Loucy (cell line): ENCODE data around the gene USB1.
A peak's percentile ranks its signal among the peaks of the same experiment; 100 is the strongest.

ENCODE experiments used
- H2AFZ ChIP-seq: fragments of 200-600 bp; sonication (generic); 2 replicates; pipeline ENCODE4 v1.6.0; 2016; ENCODE audit warnings: antibody characterized with exemption, mild to moderate bottlenecking, low read length, moderate library complexity
- H3F3A ChIP-seq: fragments of 200-600 bp; 2 replicates; pipeline ENCODE4 v1.6.0; 2016; ENCODE audit warnings: antibody characterized with exemption, low read depth, mild to moderate bottlenecking
- H3K27me3 ChIP-seq: fragments of 200-600 bp; sonication (generic); 2 replicates; pipeline ENCODE4 v1.6.1; 2014; ENCODE audit warnings: low read length, mild to moderate bottlenecking; ENCODE audit not compliant: insufficient read depth, poor library complexity, severe bottlenecking
- H3K36me3 ChIP-seq: fragments of 200-600 bp; sonication (generic); 2 replicates; pipeline ENCODE4 v1.6.1; 2016; ENCODE audit warnings: low read length; ENCODE audit not compliant: insufficient read depth
- H3K4me1 ChIP-seq: fragments of 200-600 bp; sonication (generic); 2 replicates; pipeline ENCODE4 v1.5.1; 2014; ENCODE audit warnings: low read length, mild to moderate bottlenecking; ENCODE audit not compliant: insufficient read depth, poor library complexity, severe bottlenecking
- H3K4me2 ChIP-seq: fragments of 200-600 bp; sonication (generic); 2 replicates; pipeline ENCODE4 v1.6.0; 2014; ENCODE audit warnings: antibody characterized with exemption, low read length, low read depth, mild to moderate bottlenecking; ENCODE audit not compliant: poor library complexity, severe bottlenecking
- H3K4me3 ChIP-seq: fragments of 200-600 bp; sonication (generic); 2 replicates; pipeline ENCODE4 v1.5.1; 2014; ENCODE audit warnings: low read length, mild to moderate bottlenecking, mixed read lengths; ENCODE audit not compliant: poor library complexity, severe bottlenecking
- H3K79me2 ChIP-seq: fragments of 200-600 bp; sonication (generic); 2 replicates; pipeline ENCODE4 v1.6.1; 2014; ENCODE audit warnings: low read length; ENCODE audit not compliant: insufficient read depth
- H3K9ac ChIP-seq: fragments of 200-600 bp; sonication (generic); 2 replicates; pipeline ENCODE4 v1.6.0; 2014; ENCODE audit warnings: mild to moderate bottlenecking, low read depth, low read length, moderate library complexity; ENCODE audit not compliant: poor library complexity, severe bottlenecking
- H3K9me2 ChIP-seq: fragments of 200-600 bp; sonication (generic); replicated peaks from 2 replicates; pipeline ENCODE4 v1.6.1; 2016; ENCODE audit warnings: low read depth, low read length, mixed read lengths
- H3K9me3 ChIP-seq: fragments of 200-600 bp; sonication (generic); 2 replicates; pipeline ENCODE4 v1.6.1; 2014; ENCODE audit warnings: mild to moderate bottlenecking, antibody characterized with exemption, low read length, low read depth; ENCODE audit not compliant: insufficient read depth
- H4K20me1 ChIP-seq: fragments of 200-600 bp; sonication (generic); 2 replicates; pipeline ENCODE4 v1.6.0; 2014; ENCODE audit warnings: antibody characterized with exemption, low read length, mild to moderate bottlenecking; ENCODE audit not compliant: insufficient read depth, poor library complexity, severe bottlenecking
- CTCF ChIP-seq: fragments of 200-600 bp; sonication (generic); conservative IDR thresholded peaks from 2 replicates; pipeline ENCODE4 v1.5.1; 2014; ENCODE audit warnings: mild to moderate bottlenecking, antibody characterized with exemption, low read length
- EZH2phosphoT487 ChIP-seq: fragments of 200-600 bp; IDR thresholded peaks from 2 replicates; pipeline ENCODE4 v1.6.1; 2018; ENCODE audit warnings: antibody characterized with exemption, mild to moderate bottlenecking, moderate library complexity, borderline replicate concordance

Gene USB1

GRCh38 chr16:58000706-58001676 lies at the start of gene USB1:
USB1 (plus strand) TSS chr16:58001407; CDS start chr16:58001484, 77 bp downstream.
- Histone ChIP-seq H3K4me1 (peaks cover 43% of the 10 kb centered on the region), H3K4me2 (peak within 1 kb of the TSS; percentile 97), H3K36me3 (peaks cover 8% of the 10 kb centered on the region; the same call in 1 of the 2 replicates), H3K27me3 (no peaks in the 10 kb centered on the region), H3F3A (peaks cover 2% of the 10 kb centered on the region; the same call in 1 of the 2 replicates), H3K9me3 (no peaks in the 10 kb centered on the region), H3K79me2 (peaks cover 37% of the 10 kb centered on the region; the same call in 1 of the 2 replicates), H3K9me2 (no peaks in the 10 kb centered on the region), H2AFZ (peak within 1 kb of the TSS; percentile 85), H3K4me3 (peak within 1 kb of the TSS; percentile 87), H3K9ac (peak within 1 kb of the TSS; percentile 91), H4K20me1 (peaks cover 21% of the 10 kb centered on the region)
- peak; percentile 49 for TF ChIP-seq CTCF
- no peak for TF ChIP-seq EZH2phosphoT487

GRCh38 chr16:57952909-57953308 lies 48.3 kb upstream of the USB1 start:
- H3F3A ChIP-seq: no peaks in the 10 kb centered on the region
- H4K20me1 ChIP-seq: no peaks in the 10 kb centered on the region
- no peak overlapping the region for H3K9ac ChIP-seq
- H3K4me2 ChIP-seq: no peak overlapping the region
- no peaks in the 10 kb centered on the region for H3K4me1 ChIP-seq
- H2AFZ ChIP-seq: no peak overlapping the region
- H3K27me3 ChIP-seq: no peaks in the 10 kb centered on the region
- H3K9me2 ChIP-seq: no peaks in the 10 kb centered on the region
- no peak overlapping the region for H3K4me3 ChIP-seq
- no peaks in the 10 kb centered on the region for H3K9me3 ChIP-seq
- no peaks in the 10 kb centered on the region for H3K79me2 ChIP-seq
- TF ChIP-seq EZH2phosphoT487: no peak
- no peak for TF ChIP-seq CTCF
- H3K36me3 ChIP-seq: no peaks in the 10 kb centered on the region

- H3K4me1 ChIP-seq: no peaks in the 10 kb centered on the region
- H3K9me3 ChIP-seq: no peaks in the 10 kb centered on the region
- H3K9me2 ChIP-seq: no peaks in the 10 kb centered on the region
- no peak overlapping the region for H3K9ac ChIP-seq
- no peak for TF ChIP-seq CTCF
- TF ChIP-seq EZH2phosphoT487: no peak
- no peaks in the 10 kb centered on the region for H4K20me1 ChIP-seq
- no peak overlapping the region for H3K4me2 ChIP-seq
- H3K79me2 ChIP-seq: no peaks in the 10 kb centered on the region
- no peaks in the 10 kb centered on the region for H3K36me3 ChIP-seq
- no peaks in the 10 kb centered on the region for H3K27me3 ChIP-seq
- no peak overlapping the region for H2AFZ ChIP-seq
- H3K4me3 ChIP-seq: no peak overlapping the region
- H3F3A ChIP-seq: no peaks in the 10 kb centered on the region
These were observed 47.4 kb upstream of the USB1 start for GRCh38 chr16:57953857-57954256.
